PC-9 (cell line): Measurements from ENCODE around the gene DLEC1.

Source experiments
- CTCF ChIP-seq: fragments of 200-600 bp; sonication (generic); conservative IDR thresholded peaks from 2 replicates; pipeline ENCODE4 v1.6.1; 2017; ENCODE audit warnings: mixed run types, antibody characterized with exemption, mild to moderate bottlenecking, moderate library complexity
- EZH2 ChIP-seq: fragments of 200-600 bp; sonication (generic); IDR thresholded peaks from 2 replicates; pipeline ENCODE4 v1.8.0; 2017; ENCODE audit warnings: antibody characterized with exemption, low read depth

- TF ChIP-seq EZH2, result no peak
- no peak for TF ChIP-seq CTCF
Observed at GRCh38 chr3:38119821-38120692, 81.0 kb downstream of the DLEC1 start.
